HG02678 (cell line): ENCODE results near the gene PGM1.

Experiments
- ATAC-seq: cut with Tn5 transposase; IDR thresholded peaks from one replicate; pipeline ENCODE4 v1.9.1; 2021; ENCODE audit warnings: mild to moderate bottlenecking, moderate library complexity; ENCODE audit not compliant: unreplicated experiment

The PGM1 gene

DNA sequence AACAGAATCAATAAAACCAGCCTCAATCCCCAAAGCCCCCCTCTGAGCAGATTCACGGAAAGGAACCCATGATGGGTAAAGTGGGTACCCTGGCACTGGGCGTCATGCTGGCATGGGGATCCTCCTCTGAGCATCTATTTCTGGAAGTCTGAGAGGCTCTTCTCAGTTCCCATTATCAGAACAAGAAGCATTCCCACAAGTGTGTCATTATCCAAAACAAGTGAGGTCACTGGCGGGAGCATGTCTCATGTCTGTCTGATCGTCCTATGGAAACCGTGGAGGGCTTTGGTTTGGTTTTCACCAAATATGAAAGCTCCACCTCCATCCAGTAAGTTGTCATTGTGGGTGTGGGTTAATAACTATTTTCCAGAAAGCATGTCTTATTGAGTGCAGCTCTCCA, 70.7 kb downstream of the PGM1 start:
- ATAC-seq = no peak

DNA sequence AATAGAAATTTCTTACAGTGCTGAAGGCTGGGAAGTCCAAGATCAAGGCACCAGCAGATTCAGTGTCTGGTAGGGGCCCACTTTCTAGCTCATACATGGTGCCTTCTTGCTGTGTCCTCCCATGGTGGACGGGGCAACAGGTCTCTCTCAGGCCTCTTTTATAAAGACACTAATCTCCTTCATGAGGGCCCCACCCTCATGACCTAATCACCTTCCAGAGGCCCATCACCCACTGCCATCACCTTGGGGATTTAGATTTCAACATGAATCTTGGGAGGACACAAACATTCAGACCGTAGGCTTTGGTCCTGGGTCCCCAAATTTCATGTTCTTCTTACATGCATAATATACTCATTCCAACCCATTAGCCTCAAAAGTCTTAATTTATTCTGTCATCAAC, 71.5 kb downstream of the PGM1 start:
- ATAC-seq = no peak

DNA sequence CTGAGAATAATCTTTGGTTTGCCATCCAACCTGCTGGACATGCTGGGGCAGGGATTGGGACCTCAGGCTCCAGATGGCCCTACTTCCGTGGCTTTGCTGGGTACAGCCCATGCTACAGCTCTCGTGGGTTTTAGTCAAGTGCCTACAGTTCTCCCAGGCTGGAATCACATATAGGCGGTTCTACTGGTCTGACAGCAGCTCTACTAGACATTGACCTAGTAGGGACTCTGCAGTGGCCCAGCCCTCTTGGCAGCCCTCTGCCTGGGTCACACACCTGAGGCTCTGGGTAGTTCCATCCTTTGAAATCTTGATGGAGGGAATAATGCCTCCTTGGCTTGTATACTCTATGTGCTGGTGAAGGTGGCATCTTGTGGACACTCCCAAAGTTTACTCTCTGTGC, 72.2 kb downstream of the PGM1 start:
- no peak for ATAC-seq

- no peak for ATAC-seq
Observed at GRCh38 chr1:63665824-63666223, 72.6 kb downstream of the PGM1 start.

GRCh38 chr1:63668298-63668697, 75.1 kb downstream of the PGM1 start:
- ATAC-seq = no peak

- no peak for ATAC-seq
Observed at GRCh38 chr1:63669151-63669961, 76.1 kb downstream of the PGM1 start.

- ATAC-seq = no peak
Observed at GRCh38 chr1:63670164-63670563, 77.0 kb downstream of the PGM1 start.

DNA sequence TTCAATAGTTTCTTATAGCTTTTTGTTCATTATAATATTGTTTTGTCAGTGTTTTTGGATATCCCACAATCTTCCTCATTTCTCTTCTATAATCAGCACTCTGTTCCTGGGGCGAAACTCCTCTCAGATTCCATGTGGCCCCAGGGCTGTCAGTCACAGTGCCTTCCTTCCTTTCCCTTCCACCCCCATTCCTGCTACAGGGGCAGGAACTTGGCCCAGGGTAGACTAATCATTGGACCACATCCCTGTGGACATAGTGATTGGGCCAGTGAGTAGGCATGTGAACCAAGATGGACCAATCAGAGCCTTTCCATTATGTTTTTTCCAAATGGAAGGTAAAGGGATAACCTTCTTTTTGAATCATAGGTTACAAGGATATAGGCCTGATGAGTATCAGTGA, 78.3 kb downstream of the PGM1 start:
- no peak for ATAC-seq

- peak; percentile 55 for ATAC-seq
Observed at GRCh38 chr1:63674238-63674864, 81.1 kb downstream of the PGM1 start.

DNA sequence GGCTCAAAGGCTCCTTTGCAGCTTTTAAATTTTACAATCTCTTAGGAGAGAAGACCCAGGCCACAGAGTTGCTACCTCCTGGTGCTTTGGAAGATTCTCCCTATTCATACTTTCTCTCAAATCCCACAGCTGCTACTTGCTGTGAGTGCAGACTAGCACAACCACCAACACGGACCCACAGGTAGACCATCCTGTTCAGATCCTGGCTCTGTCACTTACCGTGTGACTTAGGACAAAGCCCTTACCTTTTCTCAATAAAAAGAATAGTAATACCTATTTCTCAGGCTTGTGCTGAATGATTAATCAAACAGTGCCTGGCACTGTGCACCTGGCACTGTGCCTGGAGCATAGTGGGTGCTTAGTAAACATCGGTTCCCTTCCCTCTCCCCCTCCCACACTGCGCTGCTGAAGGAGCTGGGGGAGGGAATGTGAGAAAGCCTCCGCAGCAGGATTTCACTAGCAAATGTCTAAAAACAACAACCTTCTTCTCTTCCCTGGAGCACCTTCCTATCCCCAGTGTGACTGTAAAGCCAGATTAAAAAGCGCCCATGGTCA, 81.7 kb downstream of the PGM1 start:
- no peak for ATAC-seq

DNA sequence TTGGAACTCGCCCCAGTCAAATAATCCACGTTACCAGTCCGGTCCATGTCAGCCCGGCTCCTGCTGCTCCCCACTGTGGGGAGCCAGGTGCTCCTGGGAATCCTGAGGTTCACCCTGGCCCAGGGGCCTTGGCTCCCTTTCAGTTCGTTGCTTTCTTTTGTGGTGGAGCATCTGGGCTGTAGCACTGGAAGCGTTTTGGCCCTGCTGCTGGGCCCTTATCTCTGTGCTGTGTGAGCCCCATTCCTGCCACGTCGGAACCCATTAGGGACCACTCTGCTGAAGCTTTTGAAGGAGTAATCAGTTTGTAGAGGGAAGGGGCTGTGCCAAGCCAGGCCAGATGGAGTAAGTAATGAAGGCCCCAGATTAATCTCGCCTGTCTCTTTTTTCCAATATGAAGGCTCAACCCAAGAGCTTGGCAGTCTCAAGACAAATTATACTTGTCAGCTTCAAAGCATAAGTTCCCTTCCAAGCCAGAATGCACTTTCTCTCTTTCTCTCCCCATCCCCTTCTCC, 82.3 kb downstream of the PGM1 start:
- no peak for ATAC-seq

GRCh38 chr1:63677497-63677896, 84.3 kb downstream of the PGM1 start:
- no peak for ATAC-seq

DNA sequence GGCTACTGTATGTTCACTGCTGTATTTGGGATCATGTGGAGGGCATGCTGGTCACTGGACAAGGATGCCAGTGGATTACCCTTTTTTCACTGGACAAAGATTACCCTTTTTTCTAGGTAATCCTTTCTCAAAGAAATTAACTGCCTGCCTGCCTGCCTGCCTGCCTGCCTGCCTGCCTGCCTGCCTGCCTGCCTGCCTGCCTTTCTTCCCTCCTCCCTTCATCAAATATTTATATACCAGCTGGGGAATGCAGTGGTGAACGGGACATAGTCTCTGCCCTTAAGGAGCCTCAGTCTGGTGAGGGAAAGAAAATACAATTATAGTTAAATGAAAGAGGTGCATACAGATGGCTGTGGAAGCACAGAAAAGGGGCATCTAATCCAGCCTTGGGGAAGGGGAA, 85.0 kb downstream of the PGM1 start:
- ATAC-seq = no peak

- ATAC-seq = no peak
Observed at GRCh38 chr1:63679076-63679475, 85.9 kb downstream of the PGM1 start.

DNA sequence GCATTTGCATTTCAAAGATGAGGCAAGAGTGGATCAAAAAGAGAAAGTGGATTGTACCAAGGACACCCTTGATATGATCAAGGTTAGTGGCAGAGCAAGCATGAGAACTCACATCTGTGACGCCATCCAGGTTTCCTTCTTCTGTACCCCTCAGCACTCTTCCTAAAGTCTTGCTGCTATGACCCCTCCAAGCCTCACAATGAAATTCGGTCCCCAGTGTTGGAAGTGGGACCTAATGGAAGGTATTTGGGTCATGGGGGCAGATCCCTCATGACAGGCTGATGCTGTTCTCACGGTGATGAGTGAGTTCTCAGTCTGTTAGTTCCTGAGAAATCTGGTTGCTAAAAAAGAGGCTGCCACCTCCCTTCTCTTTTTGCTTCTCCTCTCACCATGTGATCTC, 86.4 kb downstream of the PGM1 start:
- ATAC-seq = no peak

DNA sequence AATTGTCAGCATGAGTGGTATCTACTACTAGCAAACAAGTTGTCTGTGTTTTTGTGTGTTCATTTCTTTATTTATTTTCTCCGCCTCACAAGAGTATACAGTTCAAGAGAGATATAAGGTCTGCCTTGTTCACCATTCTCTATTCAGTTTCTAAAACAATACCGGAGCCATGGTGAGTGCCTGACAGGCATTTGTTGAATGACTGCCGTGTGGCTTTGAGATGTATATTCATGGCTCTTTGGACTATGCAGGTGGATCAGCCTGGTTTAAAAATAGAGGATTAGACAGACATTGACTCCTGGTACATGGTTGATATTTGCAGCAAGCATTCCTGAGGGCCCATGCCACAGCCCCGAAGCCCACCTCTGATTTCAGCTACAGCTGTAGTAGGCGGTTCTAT, 89.7 kb downstream of the PGM1 start:
- no peak for ATAC-seq

DNA sequence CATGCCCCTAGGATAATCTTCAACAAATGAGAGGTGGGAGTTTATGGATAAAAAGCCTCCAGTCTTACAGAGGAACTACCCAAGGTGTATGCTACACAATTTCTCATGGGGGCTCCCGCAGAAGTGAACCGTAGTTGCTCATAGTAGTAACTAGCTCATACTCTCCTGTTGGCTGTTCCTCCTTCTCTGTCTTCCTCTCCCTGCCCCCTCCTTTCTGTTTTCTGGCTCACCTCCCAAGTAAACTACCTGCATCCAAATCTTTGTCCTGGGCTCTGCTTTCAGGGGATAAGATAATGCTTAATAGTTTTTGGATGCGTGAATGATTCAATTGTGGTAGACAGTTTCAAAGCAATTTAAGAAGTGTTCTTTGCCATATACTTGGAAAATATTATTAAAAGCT, 90.5 kb downstream of the PGM1 start:
- ATAC-seq = no peak

- ATAC-seq = no peak
Observed at GRCh38 chr1:63686696-63687095, 93.5 kb downstream of the PGM1 start.

- no peak for ATAC-seq
Observed at GRCh38 chr1:63688302-63688890, 95.2 kb downstream of the PGM1 start.

DNA sequence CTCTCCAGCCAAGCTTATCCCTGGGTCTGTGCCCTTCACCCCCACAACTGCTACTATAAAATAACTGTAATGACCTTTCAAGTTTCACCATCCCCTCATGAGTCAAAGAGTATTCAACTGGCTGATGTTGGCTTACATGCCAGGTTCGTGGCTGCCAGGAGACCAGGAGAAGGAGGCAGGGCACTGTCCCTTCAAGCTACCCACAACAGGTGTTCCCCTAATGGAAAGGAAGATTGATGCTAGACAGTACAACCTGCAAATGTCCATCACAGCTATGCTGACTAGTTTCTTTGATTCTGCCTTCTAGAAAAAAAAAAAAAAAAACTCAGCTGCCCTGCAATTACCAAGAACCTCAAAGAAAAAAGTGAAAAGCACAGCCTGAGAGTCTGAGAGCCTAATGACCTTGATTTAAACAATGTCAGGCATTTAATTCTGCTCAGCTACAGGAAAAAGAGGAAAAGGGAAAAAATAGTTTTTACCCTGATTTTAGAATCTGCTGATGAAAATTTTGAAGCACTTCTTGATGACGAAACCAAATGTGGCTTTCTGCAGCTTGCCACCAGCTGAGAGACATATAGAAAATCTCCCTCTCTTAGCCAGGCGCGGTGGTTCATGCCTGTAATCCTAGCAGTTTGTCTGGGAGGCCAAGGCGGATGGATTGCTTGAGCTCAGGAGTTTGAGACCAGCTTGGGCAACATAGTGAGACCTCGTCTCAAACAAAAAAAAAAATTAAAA, 97.9 kb downstream of the PGM1 start:
- no peak for ATAC-seq
